ENCODE measurements around the gene GNAL.

DNA sequence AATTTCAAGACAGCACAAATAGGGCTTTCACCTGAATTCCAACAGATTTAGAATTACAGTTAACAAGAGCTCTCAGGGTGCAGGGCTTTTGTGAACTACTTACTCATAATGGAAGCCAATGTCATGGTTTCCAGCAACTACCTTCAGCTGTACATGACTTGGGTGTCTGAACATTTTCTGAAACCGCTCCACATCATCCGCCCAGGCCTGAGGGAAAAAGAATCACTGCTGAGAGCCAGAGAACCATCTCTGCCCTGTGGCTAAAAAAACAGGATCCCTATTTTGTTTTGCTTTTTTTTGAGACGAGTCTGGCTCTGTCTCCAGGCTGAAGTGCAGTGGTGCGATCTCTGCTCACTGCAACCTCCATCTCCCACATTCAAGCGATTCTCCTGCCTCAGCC is 200.2 kb downstream of the GNAL start:
- TF ChIP-seq POLR2A (IDR thresholded peaks at IDR 0.05) (no peak), CTCF (IDR thresholded peaks at IDR 0.05) (no peak)

Measured in body of pancreas (tissue), 4 donors.